ENCODE data around the gene SNAI3. TPM values are rescaled to one million over a fixed set of nuclear protein-coding genes. Genes with fewer than 3 reads are reported as not detected.

SNAI3 gene
- total and polyA plus RNA-seq, 2 experiments from 2014 or later: 10.3 to 19.4 TPM

DNA sequence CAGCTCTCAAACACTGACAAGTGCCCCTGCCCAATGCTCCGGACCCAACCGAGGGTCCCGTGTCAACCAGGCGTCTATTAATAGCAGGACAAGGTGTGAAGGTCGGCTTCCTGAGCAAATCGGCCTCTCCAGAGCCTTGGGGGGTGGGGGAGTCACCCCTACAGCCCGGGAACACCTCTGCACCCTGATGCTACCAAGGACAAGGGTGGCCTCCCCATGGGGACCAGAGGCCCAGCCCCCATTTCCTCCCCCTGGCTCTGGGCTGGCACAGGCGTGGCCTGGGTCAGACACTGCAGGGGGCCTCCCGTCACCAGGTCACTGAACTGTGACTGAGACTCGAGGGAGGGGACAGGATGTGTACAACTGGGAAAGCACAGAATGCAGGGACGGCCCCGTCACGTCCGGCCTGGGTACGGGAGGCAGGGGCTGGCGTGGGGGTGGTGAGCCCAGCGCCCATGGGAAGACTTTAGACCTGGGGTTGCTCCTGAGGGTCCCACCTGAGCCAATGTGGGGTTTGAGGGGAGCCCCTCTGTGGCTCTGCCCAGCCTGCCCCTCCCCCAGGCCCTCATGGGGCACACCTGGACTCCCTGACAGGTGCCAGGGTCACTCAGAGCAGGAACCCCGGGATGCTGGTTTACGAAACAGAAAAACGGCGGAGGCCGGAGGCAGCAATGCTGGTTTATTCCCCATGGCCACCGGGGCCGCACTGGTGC is 34.9 kb downstream of the SNAI3 start:
- no peak overlapping the region for H3K27ac Mint-ChIP-seq
- ATAC-seq: no peak

More for the DNA sequence above, 34.9 kb downstream of the SNAI3 start:
- Histone ChIP-seq H3K27ac (ENCODE audit: low read depth) (peak overlapping the region; percentile 76; the same call in 1 of the 2 replicates), H3K79me2 (replicated peaks; ENCODE audit: insufficient read depth) (peaks cover 14% of the 10 kb centered on the region; the same call in 1 of the 2 replicates), H3F3A (replicated peaks; ENCODE audit: low read depth) (0 out of 2 replicates have a peak, but pooled peaks cover 4% of the 10 kb centered on the region), H3K4me3 (peak overlapping the region; percentile 96), H3K36me3 (ENCODE audit: insufficient read depth) (no peaks in the 10 kb centered on the region; the same call in 1 of the 2 replicates), H3K4me2 (peak overlapping the region; percentile 98), H3K27me3 (ENCODE audit: insufficient read depth) (no peaks in the 10 kb centered on the region), H3K4me1 (ENCODE audit: insufficient read depth) (peaks cover 11% of the 10 kb centered on the region; the same call in 1 of the 2 replicates), H4K20me1 (replicated peaks; ENCODE audit: insufficient read depth) (peaks cover 7% of the 10 kb centered on the region; the same call in 1 of the 2 replicates), H2AFZ (no peak overlapping the region), H3K9me2 (ENCODE audit: insufficient read depth) (no peaks in the 10 kb centered on the region)
- TF ChIP-seq EZH2phosphoT487 (IDR thresholded peaks at IDR 0.05; ENCODE audit: unreplicated experiment) (no peak), STAT1 (IDR thresholded peaks at IDR 0.05; ENCODE audit: unreplicated experiment) (no peak), CREB1 (CRISPR knock-in tag; IDR thresholded peaks at IDR 0.05; ENCODE audit: low read depth) (no peak), JUNB (IDR thresholded peaks at IDR 0.05; ENCODE audit: unreplicated experiment) (no peak), POLR2AphosphoS5 (IDR thresholded peaks at IDR 0.05; ENCODE audit: low read depth) (no peak), CTCF (conservative IDR thresholded peaks at IDR 0.05; ENCODE audit: low read depth in 2 of 2) (no peak), ZNF462 (CRISPR knock-in tag; IDR thresholded peaks at IDR 0.05) (no peak), ZNF114 (CRISPR knock-in tag; IDR thresholded peaks at IDR 0.05) (no peak), ZNF331 (CRISPR knock-in tag; IDR thresholded peaks at IDR 0.05; ENCODE audit: low read depth) (no peak), NANOG (IDR thresholded peaks at IDR 0.05; ENCODE audit: borderline replicate concordance) (no peak), EZH2 (IDR thresholded peaks at IDR 0.05; ENCODE audit: low read depth, unreplicated experiment) (no peak)
- TF ChIP-seq, protein P1, sequence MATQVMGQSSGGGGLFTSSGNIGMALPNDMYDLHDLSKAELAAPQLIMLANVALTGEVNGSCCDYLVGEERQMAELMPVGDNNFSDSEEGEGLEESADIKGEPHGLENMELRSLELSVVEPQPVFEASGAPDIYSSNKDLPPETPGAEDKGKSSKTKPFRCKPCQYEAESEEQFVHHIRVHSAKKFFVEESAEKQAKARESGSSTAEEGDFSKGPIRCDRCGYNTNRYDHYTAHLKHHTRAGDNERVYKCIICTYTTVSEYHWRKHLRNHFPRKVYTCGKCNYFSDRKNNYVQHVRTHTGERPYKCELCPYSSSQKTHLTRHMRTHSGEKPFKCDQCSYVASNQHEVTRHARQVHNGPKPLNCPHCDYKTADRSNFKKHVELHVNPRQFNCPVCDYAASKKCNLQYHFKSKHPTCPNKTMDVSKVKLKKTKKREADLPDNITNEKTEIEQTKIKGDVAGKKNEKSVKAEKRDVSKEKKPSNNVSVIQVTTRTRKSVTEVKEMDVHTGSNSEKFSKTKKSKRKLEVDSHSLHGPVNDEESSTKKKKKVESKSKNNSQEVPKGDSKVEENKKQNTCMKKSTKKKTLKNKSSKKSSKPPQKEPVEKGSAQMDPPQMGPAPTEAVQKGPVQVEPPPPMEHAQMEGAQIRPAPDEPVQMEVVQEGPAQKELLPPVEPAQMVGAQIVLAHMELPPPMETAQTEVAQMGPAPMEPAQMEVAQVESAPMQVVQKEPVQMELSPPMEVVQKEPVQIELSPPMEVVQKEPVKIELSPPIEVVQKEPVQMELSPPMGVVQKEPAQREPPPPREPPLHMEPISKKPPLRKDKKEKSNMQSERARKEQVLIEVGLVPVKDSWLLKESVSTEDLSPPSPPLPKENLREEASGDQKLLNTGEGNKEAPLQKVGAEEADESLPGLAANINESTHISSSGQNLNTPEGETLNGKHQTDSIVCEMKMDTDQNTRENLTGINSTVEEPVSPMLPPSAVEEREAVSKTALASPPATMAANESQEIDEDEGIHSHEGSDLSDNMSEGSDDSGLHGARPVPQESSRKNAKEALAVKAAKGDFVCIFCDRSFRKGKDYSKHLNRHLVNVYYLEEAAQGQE (IDR thresholded peaks at IDR 0.05; ENCODE audit: unreplicated experiment): no peak
- TF ChIP-seq, protein P2, sequence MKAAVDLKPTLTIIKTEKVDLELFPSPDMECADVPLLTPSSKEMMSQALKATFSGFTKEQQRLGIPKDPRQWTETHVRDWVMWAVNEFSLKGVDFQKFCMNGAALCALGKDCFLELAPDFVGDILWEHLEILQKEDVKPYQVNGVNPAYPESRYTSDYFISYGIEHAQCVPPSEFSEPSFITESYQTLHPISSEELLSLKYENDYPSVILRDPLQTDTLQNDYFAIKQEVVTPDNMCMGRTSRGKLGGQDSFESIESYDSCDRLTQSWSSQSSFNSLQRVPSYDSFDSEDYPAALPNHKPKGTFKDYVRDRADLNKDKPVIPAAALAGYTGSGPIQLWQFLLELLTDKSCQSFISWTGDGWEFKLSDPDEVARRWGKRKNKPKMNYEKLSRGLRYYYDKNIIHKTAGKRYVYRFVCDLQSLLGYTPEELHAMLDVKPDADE (IDR thresholded peaks at IDR 0.05): no peak
- H3K27me3 Mint-ChIP-seq (ENCODE audit: insufficient read depth, low read depth, poor library complexity): peaks cover 4% of the 10 kb centered on the region
- H3K4me1 Mint-ChIP-seq: peaks cover 8% of the 10 kb centered on the region; the same call in 2 of the 3 replicates
- H3K9me3 Mint-ChIP-seq: no peaks in the 10 kb centered on the region
- DNase-seq (ENCODE audit: low spot score): peak; percentile 48
- H3K36me3 Mint-ChIP-seq (ENCODE audit: low read depth): peaks cover 17% of the 10 kb centered on the region
- H3K4me3 Mint-ChIP-seq: peak overlapping the region; percentile 87

All from GM23338 (cell line).